HG02571 (cell line): Measurements from ENCODE around the gene SMG1.
"Not testable (repeated sequence)": the region's sequence is repeated elsewhere in the genome, so short reads cannot be mapped to it uniquely, and the experiment has no call there.

Experiments
- ATAC-seq: cut with Tn5 transposase; IDR thresholded peaks from one replicate; pipeline ENCODE4 v1.9.1; 2021; ENCODE audit warnings: mild to moderate bottlenecking, moderate library complexity; ENCODE audit not compliant: unreplicated experiment

The SMG1 gene

GRCh38 chr16:18772171-18772570 is 154.0 kb downstream of the SMG1 start:
- not testable (repeated sequence) for ATAC-seq

- ATAC-seq = not testable (repeated sequence)
Measured at GRCh38 chr16:18770336-18770962, 155.8 kb downstream of the SMG1 start.

- ATAC-seq = peak; percentile 58
Measured at GRCh38 chr16:18767217-18767616, 159.0 kb downstream of the SMG1 start.

GRCh38 chr16:18762713-18763112 is 163.5 kb downstream of the SMG1 start:
- not testable (repeated sequence) for ATAC-seq

GRCh38 chr16:18759598-18760520 is 166.3 kb downstream of the SMG1 start:
- ATAC-seq = peak; percentile 47

- not testable (repeated sequence) for ATAC-seq
Measured at GRCh38 chr16:18757960-18758660, 168.1 kb downstream of the SMG1 start.

GRCh38 chr16:18756639-18757038 is 169.6 kb downstream of the SMG1 start:
- not testable (repeated sequence) for ATAC-seq
